ENCODE data around the gene IPO5. TPM values are rescaled to one million over a fixed set of nuclear protein-coding genes. Genes with fewer than 3 reads are reported as not detected.
"Not testable (repeated sequence)": the region's sequence is repeated elsewhere in the genome, so short reads cannot be mapped to it uniquely, and the experiment has no call there.

IPO5 gene
- total RNA-seq, 1 donor from 2014 or later = 105 TPM

GRCh38 chr13:98022210-98022609, 68.7 kb downstream of the IPO5 start:
- DNase-seq (ENCODE audit: low read depth) = no peak
- TF ChIP-seq, protein P1, sequence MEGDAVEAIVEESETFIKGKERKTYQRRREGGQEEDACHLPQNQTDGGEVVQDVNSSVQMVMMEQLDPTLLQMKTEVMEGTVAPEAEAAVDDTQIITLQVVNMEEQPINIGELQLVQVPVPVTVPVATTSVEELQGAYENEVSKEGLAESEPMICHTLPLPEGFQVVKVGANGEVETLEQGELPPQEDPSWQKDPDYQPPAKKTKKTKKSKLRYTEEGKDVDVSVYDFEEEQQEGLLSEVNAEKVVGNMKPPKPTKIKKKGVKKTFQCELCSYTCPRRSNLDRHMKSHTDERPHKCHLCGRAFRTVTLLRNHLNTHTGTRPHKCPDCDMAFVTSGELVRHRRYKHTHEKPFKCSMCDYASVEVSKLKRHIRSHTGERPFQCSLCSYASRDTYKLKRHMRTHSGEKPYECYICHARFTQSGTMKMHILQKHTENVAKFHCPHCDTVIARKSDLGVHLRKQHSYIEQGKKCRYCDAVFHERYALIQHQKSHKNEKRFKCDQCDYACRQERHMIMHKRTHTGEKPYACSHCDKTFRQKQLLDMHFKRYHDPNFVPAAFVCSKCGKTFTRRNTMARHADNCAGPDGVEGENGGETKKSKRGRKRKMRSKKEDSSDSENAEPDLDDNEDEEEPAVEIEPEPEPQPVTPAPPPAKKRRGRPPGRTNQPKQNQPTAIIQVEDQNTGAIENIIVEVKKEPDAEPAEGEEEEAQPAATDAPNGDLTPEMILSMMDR (conservative IDR thresholded peaks at IDR 0.05; ENCODE audit: low read depth, low read length) = no peak
- H3K4me3 ChIP-seq (ENCODE audit: low read depth, low read length) = no peak overlapping the region

DNA sequence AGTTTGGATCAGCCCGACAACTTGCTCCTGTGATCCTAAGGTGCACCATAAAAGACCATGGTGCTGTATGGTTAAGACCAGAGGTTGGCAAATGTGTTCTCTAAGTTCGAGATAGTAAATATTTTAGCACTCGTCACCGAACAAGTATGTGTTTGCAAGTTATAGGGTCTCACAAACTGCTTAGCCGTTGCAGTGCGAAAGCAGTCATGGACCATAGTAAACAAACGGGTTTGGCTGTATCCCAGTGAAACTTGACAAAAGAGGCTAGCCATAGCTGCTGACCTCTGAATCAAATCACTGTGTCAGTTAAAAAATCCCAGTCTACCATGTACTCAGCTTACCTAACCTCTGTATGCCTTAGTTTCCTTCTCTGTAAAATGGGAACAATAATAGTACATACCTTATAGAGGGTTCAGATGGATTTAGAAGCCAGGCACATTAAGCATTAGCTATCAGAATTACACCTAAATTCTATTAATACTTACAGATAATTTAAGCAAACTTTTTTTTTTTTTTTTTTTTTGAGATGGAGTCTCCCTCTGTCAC, 72.1 kb downstream of the IPO5 start:
- TF ChIP-seq, protein P1 (conservative IDR thresholded peaks at IDR 0.05; ENCODE audit: low read depth, low read length) = no peak

GRCh38 chr13:98026457-98026857, 73.0 kb downstream of the IPO5 start:
- H3K4me3 ChIP-seq (ENCODE audit: low read depth, low read length) = no peak overlapping the region
- TF ChIP-seq, protein P1 (conservative IDR thresholded peaks at IDR 0.05; ENCODE audit: low read depth, low read length) = no peak
- no peak for DNase-seq (ENCODE audit: low read depth)

More for the DNA sequence above, 72.1 kb downstream of the IPO5 start:
- no peak overlapping the region for H3K4me3 ChIP-seq (ENCODE audit: low read depth, low read length)
- DNase-seq (ENCODE audit: low read depth) = no peak

DNA sequence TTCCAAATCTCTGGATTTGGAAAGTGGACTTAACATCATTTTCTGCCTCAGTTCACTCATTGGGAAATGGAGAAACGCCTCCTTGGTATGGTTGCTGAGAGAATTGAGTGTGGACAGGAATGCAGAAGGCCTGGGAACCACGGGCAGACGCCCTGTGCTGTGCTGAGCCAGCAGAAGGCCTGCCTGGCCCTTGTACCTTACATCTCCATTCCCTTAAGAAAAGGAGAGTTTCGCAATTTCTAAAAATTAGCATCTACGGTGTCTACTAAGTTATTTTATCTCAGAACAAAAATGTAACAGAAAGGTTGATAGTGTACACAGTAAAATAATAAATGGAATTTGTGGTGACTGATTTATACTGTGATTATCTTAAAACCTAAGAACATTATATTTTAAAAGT, 78.7 kb downstream of the IPO5 start:
- no peak overlapping the region for H3K4me3 ChIP-seq (ENCODE audit: low read depth, low read length)
- no peak for DNase-seq (ENCODE audit: low read depth)
- TF ChIP-seq, protein P1 (conservative IDR thresholded peaks at IDR 0.05; ENCODE audit: low read depth, low read length) = no peak

GRCh38 chr13:98033277-98034247, 80.1 kb downstream of the IPO5 start:
- TF ChIP-seq, protein P1 (conservative IDR thresholded peaks at IDR 0.05; ENCODE audit: low read depth, low read length) = peak; percentile 56

GRCh38 chr13:98035373-98035772, 81.9 kb downstream of the IPO5 start:
- TF ChIP-seq, protein P1 (conservative IDR thresholded peaks at IDR 0.05; ENCODE audit: low read depth, low read length) = no peak
- no peak for DNase-seq (ENCODE audit: low read depth)
- no peak overlapping the region for H3K4me3 ChIP-seq (ENCODE audit: low read depth, low read length)

More at GRCh38 chr13:98033277-98034247, 80.1 kb downstream of the IPO5 start:
- H3K4me3 ChIP-seq (ENCODE audit: low read depth, low read length) = no peak overlapping the region
- DNase-seq (ENCODE audit: low read depth) = no peak

DNA sequence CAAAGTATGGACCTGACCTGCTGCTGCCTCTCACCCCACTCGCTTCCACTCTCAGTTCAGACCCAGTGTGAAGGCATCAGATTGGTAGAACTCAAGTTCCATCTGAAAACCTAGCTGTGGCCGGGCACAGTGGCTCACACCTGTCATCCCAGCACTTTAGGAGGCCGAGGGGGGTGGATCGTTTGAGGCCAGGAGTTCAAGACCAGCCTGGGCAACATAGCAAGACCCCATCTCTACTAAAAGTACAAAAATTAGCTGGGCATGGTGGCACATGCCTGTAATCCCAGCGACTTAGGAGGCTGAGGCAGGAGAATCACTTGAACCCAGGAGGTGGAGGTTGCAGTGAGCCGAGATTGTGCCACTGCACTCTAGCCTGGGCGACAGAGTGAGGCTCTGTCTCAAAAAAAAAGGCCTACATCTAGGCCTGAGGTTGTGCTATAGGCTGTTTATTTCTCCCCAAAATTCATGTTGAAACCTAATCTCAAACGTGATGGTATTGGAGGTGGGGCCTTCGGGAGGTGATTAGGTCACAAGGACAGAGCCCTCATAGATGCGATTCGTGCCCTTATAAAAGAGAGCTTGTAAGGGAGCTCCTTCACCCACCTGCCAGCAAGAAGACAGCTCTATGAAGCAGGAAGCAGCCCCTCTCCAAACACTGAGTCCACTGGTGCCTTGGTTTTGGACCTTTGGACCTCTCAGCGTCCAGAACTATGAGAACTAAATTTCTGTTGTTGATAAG, 83.3 kb downstream of the IPO5 start:
- H3K4me3 ChIP-seq (ENCODE audit: low read depth, low read length); DNase-seq (ENCODE audit: low read depth): not testable (repeated sequence)
